C4-2B (cell line): ENCODE data around the gene XXYLT1.

ENCODE experiments used
- H3K27ac ChIP-seq: fragments of 450-650 bp; 2 replicates; pipeline ENCODE4 v1.5.1; 2017
- CTCF ChIP-seq: fragments of 450-650 bp; conservative IDR thresholded peaks from 2 replicates; pipeline ENCODE4 v1.5.1; 2017; ENCODE audit warnings: mild to moderate bottlenecking
- ZFX ChIP-seq: fragments of 450-650 bp; IDR thresholded peaks from 2 replicates; pipeline ENCODE4 v1.6.1; 2017

The XXYLT1 gene

GRCh38 chr3:195045481-195046210 is 225.3 kb downstream of the XXYLT1 start:
- no peak overlapping the region for H3K27ac ChIP-seq
- TF ChIP-seq CTCF (no peak), ZFX (no peak)

GRCh38 chr3:195044411-195044810 is 226.5 kb downstream of the XXYLT1 start:
- H3K27ac ChIP-seq: no peak overlapping the region
- no peak for TF ChIP-seq CTCF
- no peak for TF ChIP-seq ZFX

GRCh38 chr3:195043607-195044339 is 227.2 kb downstream of the XXYLT1 start:
- TF ChIP-seq CTCF (no peak), ZFX (no peak)

GRCh38 chr3:195042743-195043606 is 228.0 kb downstream of the XXYLT1 start:
- H3K27ac ChIP-seq: no peak overlapping the region
- no peak for TF ChIP-seq CTCF
- no peak for TF ChIP-seq ZFX

More at GRCh38 chr3:195043607-195044339, 227.2 kb downstream of the XXYLT1 start:
- H3K27ac ChIP-seq: no peak overlapping the region

- TF ChIP-seq CTCF (no peak), ZFX (no peak)
- H3K27ac ChIP-seq: no peak overlapping the region
Measured at GRCh38 chr3:195041871-195042742, 228.9 kb downstream of the XXYLT1 start.

GRCh38 chr3:195040773-195041520 is 230.0 kb downstream of the XXYLT1 start:
- no peak for TF ChIP-seq ZFX
- TF ChIP-seq CTCF: no peak
- no peak overlapping the region for H3K27ac ChIP-seq
